HG02571 (cell line): ENCODE data around the gene ST8SIA4.

Source experiments
- ATAC-seq: cut with Tn5 transposase; IDR thresholded peaks from one replicate; pipeline ENCODE4 v1.9.1; 2021; ENCODE audit warnings: mild to moderate bottlenecking, moderate library complexity; ENCODE audit not compliant: unreplicated experiment

The ST8SIA4 gene

GRCh38 chr5:100903039-100903887, at the start of gene ST8SIA4:
Gene ST8SIA4 (minus strand): TSS chr5:100903282. CDS start chr5:100902955, 327 bp downstream.
- peak; percentile 68 for ATAC-seq

- no peak for ATAC-seq
Measured at GRCh38 chr5:100950985-100951384, 47.9 kb upstream of the ST8SIA4 start.

GRCh38 chr5:100913298-100913697, 10.2 kb upstream of the ST8SIA4 start:
- no peak for ATAC-seq

GRCh38 chr5:100909034-100909433, 6.0 kb upstream of the ST8SIA4 start:
- no peak for ATAC-seq

- ATAC-seq = no peak
Measured at GRCh38 chr5:100905259-100905914, 2.3 kb upstream of the ST8SIA4 start.

- ATAC-seq = peak; percentile 22
Measured at GRCh38 chr5:100904259-100904861, 1.3 kb upstream of the ST8SIA4 start.

- no peak for ATAC-seq
Measured at GRCh38 chr5:100902440-100903038, 543 bp downstream of the ST8SIA4 start.

- no peak for ATAC-seq
Measured at GRCh38 chr5:100901821-100902341, 1.2 kb downstream of the ST8SIA4 start.

GRCh38 chr5:100900796-100901781, 2.0 kb downstream of the ST8SIA4 start:
- ATAC-seq = peak; percentile 36

GRCh38 chr5:100900142-100900795, 2.8 kb downstream of the ST8SIA4 start:
- ATAC-seq = peak; percentile 8

- ATAC-seq = no peak
Measured at GRCh38 chr5:100899675-100900074, 3.4 kb downstream of the ST8SIA4 start.

GRCh38 chr5:100898504-100899346, 4.4 kb downstream of the ST8SIA4 start:
- ATAC-seq = no peak

- ATAC-seq = no peak
Measured at GRCh38 chr5:100896054-100896453, 7.0 kb downstream of the ST8SIA4 start.

GRCh38 chr5:100890461-100891008, 12.5 kb downstream of the ST8SIA4 start:
- ATAC-seq = peak; percentile 74

- no peak for ATAC-seq
Measured at GRCh38 chr5:100889896-100890295, 13.2 kb downstream of the ST8SIA4 start.

GRCh38 chr5:100889165-100889743, 13.8 kb downstream of the ST8SIA4 start:
- ATAC-seq = peak; percentile 44

- ATAC-seq = no peak
Measured at GRCh38 chr5:100877274-100877673, 25.8 kb downstream of the ST8SIA4 start.
